HEK293 (cell line): Measurements from ENCODE around the gene TUBG2.
A peak's percentile ranks its signal among the peaks of the same experiment; 100 is the strongest.

ENCODE experiments used
- FEZF1 ChIP-seq: fragments of 450-650 bp; formaldehyde crosslinking; IDR thresholded peaks from 2 replicates; pipeline ENCODE4 v1.5.1; 2016; ENCODE audit warnings: missing biosample characterization, missing genetic modification characterization
- GFI1B ChIP-seq: fragments of 450-650 bp; formaldehyde crosslinking; IDR thresholded peaks from 2 replicates; pipeline ENCODE4 v1.5.1; 2016; ENCODE audit warnings: missing biosample characterization, missing genetic modification characterization
- OSR2 ChIP-seq: fragments of 450-650 bp; formaldehyde crosslinking; IDR thresholded peaks from 2 replicates; pipeline ENCODE4 v1.5.1; 2016; ENCODE audit warnings: missing biosample characterization, missing genetic modification characterization
- WT1 ChIP-seq: fragments of 450-650 bp; formaldehyde crosslinking; IDR thresholded peaks from 2 replicates; pipeline ENCODE4 v1.5.1; 2016; ENCODE audit warnings: missing biosample characterization, missing genetic modification characterization
- ZBTB20 ChIP-seq: fragments of 450-650 bp; formaldehyde crosslinking; IDR thresholded peaks from 2 replicates; pipeline ENCODE4 v1.5.1; 2016; ENCODE audit warnings: missing biosample characterization, missing genetic modification characterization
- ZBTB48 ChIP-seq: fragments of 450-650 bp; formaldehyde crosslinking; IDR thresholded peaks from 2 replicates; pipeline ENCODE4 v1.5.1; 2016; ENCODE audit warnings: missing biosample characterization, missing genetic modification characterization
- ZEB2 ChIP-seq: fragments of 450-650 bp; formaldehyde crosslinking; IDR thresholded peaks from 2 replicates; pipeline ENCODE4 v1.5.1; 2016; ENCODE audit warnings: missing biosample characterization, missing genetic modification characterization
- ZNF112 ChIP-seq: fragments of 450-650 bp; formaldehyde crosslinking; IDR thresholded peaks from 2 replicates; pipeline ENCODE4 v1.5.0; 2017; ENCODE audit warnings: missing biosample characterization, missing genetic modification characterization
- ZNF121 ChIP-seq: fragments of 450-650 bp; formaldehyde crosslinking; IDR thresholded peaks from 2 replicates; pipeline ENCODE4 v1.5.1; 2016; ENCODE audit warnings: missing biosample characterization, missing genetic modification characterization
- ZNF16 ChIP-seq: fragments of 450-650 bp; formaldehyde crosslinking; IDR thresholded peaks from 2 replicates; pipeline ENCODE4 v1.5.1; 2016; ENCODE audit warnings: low read depth, missing biosample characterization, missing genetic modification characterization
- ZNF175 ChIP-seq: fragments of 450-650 bp; formaldehyde crosslinking; IDR thresholded peaks from 2 replicates; pipeline ENCODE4 v1.5.1; 2016; ENCODE audit warnings: missing biosample characterization, missing genetic modification characterization
- ZNF211 ChIP-seq: fragments of 450-650 bp; formaldehyde crosslinking; IDR thresholded peaks from 2 replicates; pipeline ENCODE4 v1.5.1; 2016; ENCODE audit warnings: low read depth, missing biosample characterization, missing genetic modification characterization
- ZNF394 ChIP-seq: fragments of 450-650 bp; formaldehyde crosslinking; IDR thresholded peaks from 2 replicates; pipeline ENCODE4 v1.5.1; 2016; ENCODE audit warnings: missing biosample characterization, missing genetic modification characterization, mild to moderate bottlenecking, moderate library complexity, borderline replicate concordance
- ZNF433 ChIP-seq: fragments of 450-650 bp; formaldehyde crosslinking; IDR thresholded peaks from 2 replicates; pipeline ENCODE4 v1.5.1; 2016; ENCODE audit warnings: missing biosample characterization, missing genetic modification characterization, low read depth
- ZNF560 ChIP-seq: fragments of 450-650 bp; formaldehyde crosslinking; IDR thresholded peaks from 2 replicates; pipeline ENCODE4 v1.5.1; 2017; ENCODE audit warnings: missing biosample characterization, missing genetic modification characterization, borderline replicate concordance
- ZNF623 ChIP-seq: fragments of 450-650 bp; formaldehyde crosslinking; IDR thresholded peaks from 2 replicates; pipeline ENCODE4 v1.5.1; 2016; ENCODE audit warnings: missing biosample characterization, missing genetic modification characterization
- ZNF701 ChIP-seq: fragments of 450-650 bp; formaldehyde crosslinking; IDR thresholded peaks from 2 replicates; pipeline ENCODE4 v1.5.1; 2016; ENCODE audit warnings: missing biosample characterization, missing genetic modification characterization
- TF ChIP-seq, protein P1 (sequence below): fragments of 450-650 bp; formaldehyde crosslinking; IDR thresholded peaks from 2 replicates; pipeline ENCODE4 v1.5.1; 2016; ENCODE audit warnings: missing biosample characterization, missing genetic modification characterization
- TF ChIP-seq, protein P2 (sequence below): fragments of 450-650 bp; formaldehyde crosslinking; IDR thresholded peaks from 2 replicates; pipeline ENCODE4 v1.5.1; 2017; ENCODE audit warnings: missing biosample characterization, missing genetic modification characterization
- TF ChIP-seq, protein P3 (sequence below): fragments of 450-650 bp; formaldehyde crosslinking; IDR thresholded peaks from 2 replicates; pipeline ENCODE4 v1.5.1; 2016; ENCODE audit warnings: missing biosample characterization, missing genetic modification characterization
- TF ChIP-seq, protein P4 (sequence below): sonication (generic); formaldehyde crosslinking; IDR thresholded peaks from 2 replicates; pipeline ENCODE4 v1.8.1; 2022; ENCODE audit warnings: mild to moderate bottlenecking, moderate library complexity, missing genetic modification reagents
- TF ChIP-seq, protein P5 (sequence below): fragments of 450-650 bp; formaldehyde crosslinking; IDR thresholded peaks from 2 replicates; pipeline ENCODE4 v1.5.1; 2016; ENCODE audit warnings: missing biosample characterization, missing genetic modification characterization, borderline replicate concordance
- TF ChIP-seq, protein P6 (sequence below): fragments of 450-650 bp; formaldehyde crosslinking; IDR thresholded peaks from 2 replicates; pipeline ENCODE4 v1.5.1; 2017; ENCODE audit warnings: missing biosample characterization, missing genetic modification characterization
- TF ChIP-seq, protein P7 (sequence below): fragments of 450-650 bp; formaldehyde crosslinking; IDR thresholded peaks from 2 replicates; pipeline ENCODE4 v1.5.0; 2017; ENCODE audit warnings: missing biosample characterization, missing genetic modification characterization, borderline replicate concordance
- TF ChIP-seq, protein P8 (sequence below): fragments of 450-650 bp; formaldehyde crosslinking; IDR thresholded peaks from 2 replicates; pipeline ENCODE4 v1.5.1; 2016; ENCODE audit warnings: missing biosample characterization, missing genetic modification characterization

Gene TUBG2

DNA sequence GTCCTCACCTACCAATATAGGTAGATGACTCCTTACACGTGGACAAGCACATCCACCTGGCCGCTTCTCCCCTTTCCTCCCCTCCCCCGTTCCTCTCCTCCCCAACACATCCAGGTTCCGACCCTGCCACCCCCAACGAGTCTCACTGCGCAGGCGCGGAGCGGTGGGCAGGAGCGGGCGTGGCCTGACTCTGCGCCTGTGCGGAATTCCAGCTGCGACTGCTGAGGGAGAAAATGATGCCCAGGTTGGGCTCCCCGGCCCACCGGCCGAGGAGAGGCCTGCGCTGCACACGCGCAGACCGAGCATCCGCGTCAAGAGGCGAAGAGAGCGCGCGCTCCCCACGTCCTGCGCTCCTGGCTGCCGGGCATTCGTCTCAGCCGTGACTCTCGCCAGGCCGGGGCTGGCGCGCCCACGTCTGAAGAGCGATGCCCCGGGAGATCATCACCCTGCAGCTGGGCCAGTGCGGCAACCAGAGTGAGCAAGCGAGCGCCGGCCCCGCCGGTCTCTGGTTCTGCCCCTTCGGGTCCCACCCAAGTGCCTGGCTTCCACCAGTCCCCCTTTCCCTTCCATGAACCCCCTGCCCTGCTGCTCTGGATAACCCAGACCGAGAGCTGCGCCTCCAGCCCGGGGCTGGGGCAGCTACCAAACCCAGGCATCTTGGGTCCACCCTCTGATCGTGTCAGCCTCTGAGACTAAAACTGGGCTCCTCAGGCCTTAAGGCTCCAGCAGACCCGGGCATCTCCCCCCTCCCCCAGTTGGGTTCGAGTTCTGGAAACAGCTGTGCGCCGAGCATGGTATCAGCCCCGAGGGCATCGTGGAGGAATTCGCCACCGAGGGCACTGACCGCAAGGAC is at the start of gene TUBG2 (continued):
- TF ChIP-seq, protein P1, sequence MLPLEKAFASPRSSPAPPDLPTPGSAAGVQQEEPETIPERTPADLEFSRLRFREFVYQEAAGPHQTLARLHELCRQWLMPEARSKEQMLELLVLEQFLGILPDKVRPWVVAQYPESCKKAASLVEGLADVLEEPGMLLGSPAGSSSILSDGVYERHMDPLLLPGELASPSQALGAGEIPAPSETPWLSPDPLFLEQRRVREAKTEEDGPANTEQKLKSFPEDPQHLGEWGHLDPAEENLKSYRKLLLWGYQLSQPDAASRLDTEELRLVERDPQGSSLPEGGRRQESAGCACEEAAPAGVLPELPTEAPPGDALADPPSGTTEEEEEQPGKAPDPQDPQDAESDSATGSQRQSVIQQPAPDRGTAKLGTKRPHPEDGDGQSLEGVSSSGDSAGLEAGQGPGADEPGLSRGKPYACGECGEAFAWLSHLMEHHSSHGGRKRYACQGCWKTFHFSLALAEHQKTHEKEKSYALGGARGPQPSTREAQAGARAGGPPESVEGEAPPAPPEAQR (tag by site-specific recombination) = no peak
- TF ChIP-seq, protein P2, sequence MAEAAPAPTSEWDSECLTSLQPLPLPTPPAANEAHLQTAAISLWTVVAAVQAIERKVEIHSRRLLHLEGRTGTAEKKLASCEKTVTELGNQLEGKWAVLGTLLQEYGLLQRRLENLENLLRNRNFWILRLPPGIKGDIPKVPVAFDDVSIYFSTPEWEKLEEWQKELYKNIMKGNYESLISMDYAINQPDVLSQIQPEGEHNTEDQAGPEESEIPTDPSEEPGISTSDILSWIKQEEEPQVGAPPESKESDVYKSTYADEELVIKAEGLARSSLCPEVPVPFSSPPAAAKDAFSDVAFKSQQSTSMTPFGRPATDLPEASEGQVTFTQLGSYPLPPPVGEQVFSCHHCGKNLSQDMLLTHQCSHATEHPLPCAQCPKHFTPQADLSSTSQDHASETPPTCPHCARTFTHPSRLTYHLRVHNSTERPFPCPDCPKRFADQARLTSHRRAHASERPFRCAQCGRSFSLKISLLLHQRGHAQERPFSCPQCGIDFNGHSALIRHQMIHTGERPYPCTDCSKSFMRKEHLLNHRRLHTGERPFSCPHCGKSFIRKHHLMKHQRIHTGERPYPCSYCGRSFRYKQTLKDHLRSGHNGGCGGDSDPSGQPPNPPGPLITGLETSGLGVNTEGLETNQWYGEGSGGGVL = peak; percentile 77
- TF ChIP-seq, protein P3, sequence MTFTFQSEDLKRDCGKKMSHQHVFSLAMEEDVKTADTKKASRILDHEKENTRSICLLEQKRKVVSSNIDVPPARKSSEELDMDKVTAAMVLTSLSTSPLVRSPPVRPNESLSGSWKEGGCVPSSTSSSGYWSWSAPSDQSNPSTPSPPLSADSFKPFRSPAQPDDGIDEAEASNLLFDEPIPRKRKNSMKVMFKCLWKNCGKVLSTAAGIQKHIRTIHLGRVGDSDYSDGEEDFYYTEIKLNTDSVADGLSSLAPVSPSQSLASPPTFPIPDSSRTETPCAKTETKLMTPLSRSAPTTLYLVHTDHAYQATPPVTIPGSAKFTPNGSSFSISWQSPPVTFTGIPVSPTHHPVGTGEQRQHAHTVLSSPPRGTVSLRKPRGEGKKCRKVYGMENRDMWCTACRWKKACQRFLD (tag by site-specific recombination) = no peak
- TF ChIP-seq, protein P4, sequence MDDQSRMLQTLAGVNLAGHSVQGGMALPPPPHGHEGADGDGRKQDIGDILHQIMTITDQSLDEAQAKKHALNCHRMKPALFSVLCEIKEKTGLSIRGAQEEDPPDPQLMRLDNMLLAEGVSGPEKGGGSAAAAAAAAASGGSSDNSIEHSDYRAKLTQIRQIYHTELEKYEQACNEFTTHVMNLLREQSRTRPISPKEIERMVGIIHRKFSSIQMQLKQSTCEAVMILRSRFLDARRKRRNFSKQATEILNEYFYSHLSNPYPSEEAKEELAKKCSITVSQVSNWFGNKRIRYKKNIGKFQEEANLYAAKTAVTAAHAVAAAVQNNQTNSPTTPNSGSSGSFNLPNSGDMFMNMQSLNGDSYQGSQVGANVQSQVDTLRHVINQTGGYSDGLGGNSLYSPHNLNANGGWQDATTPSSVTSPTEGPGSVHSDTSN (CRISPR knock-in tag) = peak; percentile 72
- peak; percentile 13; the same call in 1 of the 2 replicates for TF ChIP-seq ZBTB48
- no peak for TF ChIP-seq ZNF623 (tag by site-specific recombination)
- TF ChIP-seq, protein P5, sequence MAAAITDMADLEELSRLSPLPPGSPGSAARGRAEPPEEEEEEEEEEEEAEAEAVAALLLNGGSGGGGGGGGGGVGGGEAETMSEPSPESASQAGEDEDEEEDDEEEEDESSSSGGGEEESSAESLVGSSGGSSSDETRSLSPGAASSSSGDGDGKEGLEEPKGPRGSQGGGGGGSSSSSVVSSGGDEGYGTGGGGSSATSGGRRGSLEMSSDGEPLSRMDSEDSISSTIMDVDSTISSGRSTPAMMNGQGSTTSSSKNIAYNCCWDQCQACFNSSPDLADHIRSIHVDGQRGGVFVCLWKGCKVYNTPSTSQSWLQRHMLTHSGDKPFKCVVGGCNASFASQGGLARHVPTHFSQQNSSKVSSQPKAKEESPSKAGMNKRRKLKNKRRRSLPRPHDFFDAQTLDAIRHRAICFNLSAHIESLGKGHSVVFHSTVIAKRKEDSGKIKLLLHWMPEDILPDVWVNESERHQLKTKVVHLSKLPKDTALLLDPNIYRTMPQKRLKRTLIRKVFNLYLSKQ (tag by site-specific recombination) = no peak
- no peak for TF ChIP-seq ZNF701 (tag by site-specific recombination)
- peak; percentile 80 for TF ChIP-seq WT1
- TF ChIP-seq, protein P6, sequence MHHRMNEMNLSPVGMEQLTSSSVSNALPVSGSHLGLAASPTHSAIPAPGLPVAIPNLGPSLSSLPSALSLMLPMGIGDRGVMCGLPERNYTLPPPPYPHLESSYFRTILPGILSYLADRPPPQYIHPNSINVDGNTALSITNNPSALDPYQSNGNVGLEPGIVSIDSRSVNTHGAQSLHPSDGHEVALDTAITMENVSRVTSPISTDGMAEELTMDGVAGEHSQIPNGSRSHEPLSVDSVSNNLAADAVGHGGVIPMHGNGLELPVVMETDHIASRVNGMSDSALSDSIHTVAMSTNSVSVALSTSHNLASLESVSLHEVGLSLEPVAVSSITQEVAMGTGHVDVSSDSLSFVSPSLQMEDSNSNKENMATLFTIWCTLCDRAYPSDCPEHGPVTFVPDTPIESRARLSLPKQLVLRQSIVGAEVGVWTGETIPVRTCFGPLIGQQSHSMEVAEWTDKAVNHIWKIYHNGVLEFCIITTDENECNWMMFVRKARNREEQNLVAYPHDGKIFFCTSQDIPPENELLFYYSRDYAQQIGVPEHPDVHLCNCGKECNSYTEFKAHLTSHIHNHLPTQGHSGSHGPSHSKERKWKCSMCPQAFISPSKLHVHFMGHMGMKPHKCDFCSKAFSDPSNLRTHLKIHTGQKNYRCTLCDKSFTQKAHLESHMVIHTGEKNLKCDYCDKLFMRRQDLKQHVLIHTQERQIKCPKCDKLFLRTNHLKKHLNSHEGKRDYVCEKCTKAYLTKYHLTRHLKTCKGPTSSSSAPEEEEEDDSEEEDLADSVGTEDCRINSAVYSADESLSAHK = no peak
- TF ChIP-seq ZNF211 (tag by site-specific recombination) = no peak
- TF ChIP-seq OSR2 = no peak
- TF ChIP-seq ZNF433 = no peak
- no peak for TF ChIP-seq ZNF16 (tag by site-specific recombination)
- TF ChIP-seq, protein P7, sequence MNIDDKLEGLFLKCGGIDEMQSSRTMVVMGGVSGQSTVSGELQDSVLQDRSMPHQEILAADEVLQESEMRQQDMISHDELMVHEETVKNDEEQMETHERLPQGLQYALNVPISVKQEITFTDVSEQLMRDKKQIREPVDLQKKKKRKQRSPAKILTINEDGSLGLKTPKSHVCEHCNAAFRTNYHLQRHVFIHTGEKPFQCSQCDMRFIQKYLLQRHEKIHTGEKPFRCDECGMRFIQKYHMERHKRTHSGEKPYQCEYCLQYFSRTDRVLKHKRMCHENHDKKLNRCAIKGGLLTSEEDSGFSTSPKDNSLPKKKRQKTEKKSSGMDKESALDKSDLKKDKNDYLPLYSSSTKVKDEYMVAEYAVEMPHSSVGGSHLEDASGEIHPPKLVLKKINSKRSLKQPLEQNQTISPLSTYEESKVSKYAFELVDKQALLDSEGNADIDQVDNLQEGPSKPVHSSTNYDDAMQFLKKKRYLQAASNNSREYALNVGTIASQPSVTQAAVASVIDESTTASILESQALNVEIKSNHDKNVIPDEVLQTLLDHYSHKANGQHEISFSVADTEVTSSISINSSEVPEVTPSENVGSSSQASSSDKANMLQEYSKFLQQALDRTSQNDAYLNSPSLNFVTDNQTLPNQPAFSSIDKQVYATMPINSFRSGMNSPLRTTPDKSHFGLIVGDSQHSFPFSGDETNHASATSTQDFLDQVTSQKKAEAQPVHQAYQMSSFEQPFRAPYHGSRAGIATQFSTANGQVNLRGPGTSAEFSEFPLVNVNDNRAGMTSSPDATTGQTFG (tag by site-specific recombination) = no peak
- TF ChIP-seq ZNF112 (tag by site-specific recombination) = no peak
- TF ChIP-seq ZNF560 (tag by site-specific recombination) = no peak
- TF ChIP-seq ZNF121 (tag by site-specific recombination) = no peak
- TF ChIP-seq, protein P8, sequence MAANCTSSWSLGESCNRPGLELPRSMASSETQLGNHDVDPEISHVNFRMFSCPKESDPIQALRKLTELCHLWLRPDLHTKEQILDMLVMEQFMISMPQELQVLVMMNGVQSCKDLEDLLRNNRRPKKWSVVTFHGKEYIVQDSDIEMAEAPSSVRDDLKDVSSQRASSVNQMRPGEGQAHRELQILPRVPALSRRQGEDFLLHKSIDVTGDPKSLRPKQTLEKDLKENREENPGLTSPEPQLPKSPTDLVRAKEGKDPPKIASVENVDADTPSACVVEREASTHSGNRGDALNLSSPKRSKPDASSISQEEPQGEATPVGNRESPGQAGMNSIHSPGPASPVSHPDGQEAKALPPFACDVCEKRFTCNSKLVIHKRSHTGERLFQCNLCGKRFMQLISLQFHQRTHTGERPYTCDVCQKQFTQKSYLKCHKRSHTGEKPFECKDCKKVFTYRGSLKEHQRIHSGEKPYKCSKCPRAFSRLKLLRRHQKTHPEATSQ = no peak
- no peak for TF ChIP-seq ZNF175 (tag by site-specific recombination)
- peak; percentile 81; the same call in 1 of the 2 replicates for TF ChIP-seq ZNF394 (tag by site-specific recombination)
- TF ChIP-seq ZEB2 (tag by site-specific recombination) = peak; percentile 63
- peak; percentile 95 for TF ChIP-seq ZBTB20 (tag by site-specific recombination)
- TF ChIP-seq GFI1B (tag by site-specific recombination) = no peak
- no peak for TF ChIP-seq FEZF1
